NCI-H2171 treated with DMSO at 0.1 percent for 48 hours (cell line): Measurements from ENCODE around the gene MFF.

ENCODE experiments used
- DNase-seq: peaks from one replicate; lab custom pipeline; 2025; lab: John Stamatoyannopoulos, UW

MFF gene, protein sequence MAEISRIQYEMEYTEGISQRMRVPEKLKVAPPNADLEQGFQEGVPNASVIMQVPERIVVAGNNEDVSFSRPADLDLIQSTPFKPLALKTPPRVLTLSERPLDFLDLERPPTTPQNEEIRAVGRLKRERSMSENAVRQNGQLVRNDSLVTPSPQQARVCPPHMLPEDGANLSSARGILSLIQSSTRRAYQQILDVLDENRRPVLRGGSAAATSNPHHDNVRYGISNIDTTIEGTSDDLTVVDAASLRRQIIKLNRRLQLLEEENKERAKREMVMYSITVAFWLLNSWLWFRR

DNA sequence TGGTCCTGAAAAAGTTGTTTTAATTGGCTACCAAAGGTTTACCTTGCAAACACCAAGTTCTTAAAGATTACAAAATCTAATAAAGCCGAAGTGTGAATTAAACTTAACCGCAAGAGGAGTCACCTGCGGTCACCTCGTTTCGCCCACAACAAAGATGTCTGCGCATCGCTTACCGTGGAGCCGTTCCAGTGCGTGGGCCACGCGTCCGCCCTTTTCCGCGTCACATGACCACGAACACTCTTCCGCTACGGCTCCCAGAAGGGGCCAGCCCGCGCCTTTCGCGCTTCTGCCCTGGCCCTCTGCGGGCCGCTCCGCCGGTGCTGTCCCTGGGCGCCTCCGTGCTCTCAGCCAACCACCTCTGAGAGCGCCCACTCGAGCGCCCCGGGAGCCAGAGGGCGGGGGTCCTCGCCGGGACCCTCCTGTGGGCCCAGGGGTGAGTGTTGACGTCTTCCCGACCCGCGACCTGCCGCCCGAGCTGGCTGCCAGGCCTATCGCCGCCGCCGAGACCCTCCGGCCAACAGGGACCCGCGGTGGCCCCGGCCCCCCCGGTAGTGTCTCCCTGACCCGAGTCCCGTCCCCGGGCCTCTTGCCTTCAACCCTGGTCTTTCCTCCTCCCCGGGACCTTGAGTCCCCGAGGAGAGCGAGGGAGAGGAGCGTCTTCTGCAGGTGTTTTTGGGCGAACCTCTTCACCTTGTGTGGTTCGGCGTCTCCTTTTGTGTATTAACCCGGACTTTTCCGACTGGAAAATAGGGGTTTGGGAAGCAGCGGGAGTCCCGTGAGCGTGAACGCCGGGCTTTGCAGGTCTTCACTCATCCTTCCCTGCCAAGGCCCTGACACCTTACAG is at the start of gene MFF:
Gene MFF (plus strand): TSS at position 257 of the 844 bp plus-strand sequence. CDS start 5,415 bp downstream, outside the sequence.
- DNase-seq: peak; percentile 81

DNA sequence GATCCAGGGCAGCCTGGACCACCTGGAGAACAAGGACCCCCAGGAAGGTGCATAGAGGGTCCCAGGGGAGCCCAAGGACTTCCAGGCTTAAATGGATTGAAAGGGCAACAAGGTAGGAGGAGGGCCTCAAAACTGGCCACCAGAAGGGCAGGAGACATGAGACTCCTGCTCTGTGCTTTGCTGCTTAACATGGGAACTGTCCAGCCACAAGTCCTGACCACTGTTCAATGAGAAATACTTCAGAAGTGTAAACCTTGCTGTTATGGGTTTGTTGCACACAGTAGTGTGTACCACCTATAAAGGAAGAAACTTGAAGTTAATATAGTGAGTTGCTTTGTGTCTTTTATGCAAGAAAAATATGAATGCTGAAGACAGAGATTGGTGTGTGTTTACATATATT is 44.2 kb upstream of the MFF start:
- no peak for DNase-seq

DNA sequence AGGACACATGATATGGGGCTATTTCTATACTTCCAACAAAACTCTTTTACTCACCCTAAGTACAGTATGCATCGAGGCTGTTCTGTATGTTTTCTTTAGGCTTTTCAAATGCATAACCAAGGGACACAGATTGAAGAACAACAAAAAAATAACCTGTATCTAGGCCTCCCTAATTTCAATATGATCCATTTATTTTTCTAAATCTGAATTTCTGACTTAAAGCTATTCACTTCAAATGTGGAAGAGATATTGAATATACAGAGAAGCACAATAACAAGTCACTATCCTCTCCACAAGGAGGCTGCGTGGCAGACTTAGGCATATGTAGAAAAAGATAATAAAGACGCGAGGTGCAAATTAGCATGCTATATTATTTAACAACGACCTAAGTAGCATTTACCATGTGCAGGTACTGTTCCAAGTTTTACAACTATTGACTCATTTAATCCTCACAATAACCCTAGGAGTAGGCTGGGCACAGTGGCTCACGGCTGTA is 39.3 kb upstream of the MFF start:
- no peak for DNase-seq

DNA sequence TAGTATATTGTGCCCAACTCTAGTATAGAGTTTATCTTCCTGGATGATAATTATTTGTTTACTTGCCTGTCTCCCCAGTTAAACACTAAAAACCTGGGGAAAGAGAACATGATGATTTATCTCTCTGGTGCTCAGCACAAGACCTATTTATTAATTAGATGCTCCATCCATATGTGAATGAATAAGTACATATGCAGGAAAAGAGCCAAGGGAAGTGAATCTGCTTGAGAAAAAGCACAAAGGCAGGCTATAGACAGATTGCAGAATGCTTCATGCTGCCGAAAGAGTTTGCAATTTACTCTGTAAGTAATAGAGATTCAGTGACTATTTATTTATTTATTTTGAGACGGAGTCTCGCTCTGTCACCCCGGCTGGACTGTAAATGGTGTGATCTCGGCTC is 37.3 kb upstream of the MFF start:
- no peak for DNase-seq

DNA sequence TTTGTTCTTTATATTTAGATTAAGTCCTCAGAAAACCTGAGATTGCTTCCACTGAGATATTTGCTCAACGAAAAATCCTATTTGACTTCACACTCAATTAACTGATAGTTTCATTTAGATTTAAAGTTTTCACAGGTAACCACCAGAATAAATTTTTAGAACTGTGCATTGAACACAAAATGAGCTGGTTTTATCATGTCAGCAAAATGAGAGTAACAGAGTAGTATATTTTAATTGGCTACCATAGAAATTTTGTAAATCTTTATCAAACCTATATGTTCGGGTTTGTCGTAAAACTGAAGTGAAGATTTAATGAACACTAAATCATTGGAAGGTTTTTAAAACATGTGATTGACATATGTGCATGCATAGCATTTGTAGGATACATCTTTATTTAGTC is 32.7 kb upstream of the MFF start:
- DNase-seq: no peak

DNA sequence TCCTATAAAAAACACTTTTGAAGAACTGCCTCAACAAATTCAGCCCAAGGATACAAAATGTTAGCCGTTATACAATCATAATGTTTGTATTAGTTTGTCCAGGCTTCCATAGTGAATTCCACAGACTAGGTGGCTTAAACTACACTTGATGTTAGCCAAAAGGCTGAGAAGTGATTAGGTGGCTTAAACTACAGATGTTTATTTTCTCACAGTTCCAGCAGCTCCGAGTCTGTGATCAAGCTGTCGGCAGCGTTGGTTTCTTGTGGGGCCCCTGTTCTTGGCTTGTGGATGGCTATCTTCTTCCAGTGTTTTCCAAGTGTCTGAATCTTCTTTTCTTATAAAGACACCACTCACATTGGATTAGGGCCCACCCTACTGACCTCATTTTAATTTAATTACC is 31.5 kb upstream of the MFF start:
- DNase-seq: no peak

DNA sequence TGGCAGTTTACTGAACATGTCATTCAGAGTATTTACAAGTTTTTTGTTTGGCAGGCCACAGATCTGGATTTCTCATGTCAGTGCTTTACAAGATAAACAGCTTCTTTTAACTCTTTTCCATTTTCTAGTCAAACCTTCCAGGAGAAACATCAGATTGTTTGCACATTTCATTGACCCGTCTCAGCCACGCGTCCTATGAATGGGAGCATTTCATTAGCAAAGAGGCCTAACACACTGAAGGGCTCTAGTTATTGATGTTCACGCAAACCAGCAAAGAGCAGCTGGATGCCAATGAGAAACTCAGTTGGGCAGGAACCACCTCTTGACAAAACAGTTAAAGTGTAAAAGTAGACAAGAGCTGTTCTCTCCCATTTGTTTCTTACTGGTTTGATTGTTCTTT is 29.2 kb upstream of the MFF start:
- no peak for DNase-seq

DNA sequence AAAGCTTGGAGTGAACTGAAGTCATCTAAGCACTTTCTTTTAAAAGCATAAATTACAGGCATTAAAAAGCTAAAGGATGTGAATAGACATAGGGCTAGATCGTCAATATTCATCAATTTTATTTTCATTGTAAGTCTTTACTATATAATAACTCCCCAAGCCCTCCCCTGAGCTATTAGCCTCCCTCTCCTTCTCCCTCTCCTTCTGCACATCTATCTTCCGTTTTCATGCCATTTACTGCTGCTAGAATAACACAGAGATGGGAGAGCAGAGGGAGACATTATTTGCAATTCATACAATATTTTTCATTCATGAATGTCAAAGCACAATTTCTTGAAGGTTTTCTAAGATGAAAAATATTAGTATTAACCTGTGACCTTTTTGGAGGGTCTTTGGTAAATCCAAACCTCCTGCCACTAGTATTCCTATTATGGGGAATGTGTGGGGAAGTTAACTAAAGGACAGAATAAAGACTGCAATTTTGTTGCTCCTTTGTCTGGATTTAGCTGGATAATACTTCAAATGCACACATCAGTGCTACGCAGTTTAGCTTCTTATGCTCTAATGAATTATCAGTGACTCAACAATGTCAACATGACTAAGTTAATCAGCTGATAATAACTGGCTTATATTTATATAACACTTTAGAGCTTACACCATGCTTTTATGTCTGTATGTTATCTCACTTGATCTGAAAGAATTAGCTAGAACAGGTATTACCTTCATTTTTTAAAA is 28.2 kb upstream of the MFF start:
- no peak for DNase-seq

DNA sequence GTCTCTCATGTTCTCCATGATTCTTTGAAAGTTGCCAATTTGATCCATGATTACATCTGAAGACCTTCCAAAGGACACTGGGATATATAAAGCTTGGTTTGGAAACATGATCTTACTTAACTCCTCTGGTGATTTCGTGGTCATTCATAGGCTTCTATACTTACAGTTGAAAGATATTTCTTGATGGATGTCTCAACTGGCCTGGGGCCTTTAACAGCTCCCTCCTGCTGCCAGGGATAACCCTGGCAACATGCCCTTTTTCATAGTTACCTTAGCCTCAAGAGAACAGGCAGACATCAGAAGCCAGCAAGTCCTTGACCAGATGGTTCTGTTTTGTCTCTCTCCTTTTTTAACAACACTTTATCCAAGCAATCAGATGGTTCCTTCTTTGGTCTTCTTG is 23.5 kb upstream of the MFF start:
- DNase-seq: no peak

DNA sequence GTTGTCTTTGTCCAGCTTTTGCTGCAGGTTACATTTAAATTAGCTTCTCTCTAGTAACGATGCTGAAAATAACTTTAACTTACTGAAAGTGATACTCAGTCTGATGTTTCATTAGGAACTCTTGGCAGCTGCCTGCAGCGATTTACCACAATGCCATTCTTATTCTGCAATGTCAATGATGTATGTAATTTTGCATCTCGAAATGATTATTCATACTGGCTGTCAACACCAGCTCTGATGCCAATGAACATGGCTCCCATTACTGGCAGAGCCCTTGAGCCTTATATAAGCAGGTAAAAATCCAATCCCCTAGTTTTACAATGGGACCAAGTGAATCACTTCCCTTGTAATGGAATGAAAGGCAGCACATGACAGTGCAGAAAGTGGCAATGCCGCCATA is 16.3 kb upstream of the MFF start:
- no peak for DNase-seq

DNA sequence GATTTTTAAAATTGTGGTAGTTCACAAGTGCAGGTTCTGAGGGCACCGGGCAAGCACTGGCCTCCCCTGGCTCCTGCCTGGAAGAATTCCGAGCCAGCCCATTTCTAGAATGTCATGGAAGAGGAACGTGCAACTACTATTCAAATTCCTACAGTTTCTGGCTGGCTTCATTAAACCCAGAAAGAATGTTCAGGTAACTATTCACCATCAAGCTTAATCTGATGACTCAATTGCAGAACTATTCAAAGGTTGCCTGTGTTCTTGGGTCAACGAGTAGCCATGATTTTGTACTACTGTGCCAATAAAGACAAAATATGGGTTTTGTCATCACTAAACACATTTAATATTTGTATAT is 14.3 kb upstream of the MFF start:
- no peak for DNase-seq

DNA sequence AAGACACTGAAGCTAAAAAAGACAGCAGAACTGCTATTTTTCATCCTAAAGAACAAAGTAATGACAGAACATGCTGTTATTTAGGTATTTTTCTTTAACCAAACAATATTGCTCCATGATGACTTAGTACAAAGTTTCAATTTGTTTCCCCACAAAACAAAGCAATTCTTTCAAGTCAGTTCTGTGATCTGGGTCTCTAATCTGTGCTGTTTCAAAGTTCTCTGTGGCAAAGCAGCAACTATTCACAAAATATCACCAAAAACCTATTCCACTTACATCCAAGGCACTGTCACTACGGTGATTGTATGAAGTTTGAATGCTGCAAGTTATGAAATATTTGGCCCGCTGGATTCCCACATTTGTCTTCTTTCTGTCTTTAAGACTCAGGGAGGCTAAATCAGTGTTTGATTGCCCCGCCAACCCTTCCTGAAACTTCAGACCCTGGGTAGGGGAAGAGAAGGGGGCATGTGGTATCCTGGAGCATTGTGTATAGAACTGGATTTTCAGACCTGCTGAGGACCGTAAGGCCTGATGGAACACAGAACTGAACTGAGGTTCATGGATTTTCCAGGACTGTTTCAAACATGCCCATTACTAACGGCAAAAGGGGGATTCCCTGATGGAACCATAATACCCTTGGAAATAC is 13.1 kb upstream of the MFF start:
- no peak for DNase-seq

DNA sequence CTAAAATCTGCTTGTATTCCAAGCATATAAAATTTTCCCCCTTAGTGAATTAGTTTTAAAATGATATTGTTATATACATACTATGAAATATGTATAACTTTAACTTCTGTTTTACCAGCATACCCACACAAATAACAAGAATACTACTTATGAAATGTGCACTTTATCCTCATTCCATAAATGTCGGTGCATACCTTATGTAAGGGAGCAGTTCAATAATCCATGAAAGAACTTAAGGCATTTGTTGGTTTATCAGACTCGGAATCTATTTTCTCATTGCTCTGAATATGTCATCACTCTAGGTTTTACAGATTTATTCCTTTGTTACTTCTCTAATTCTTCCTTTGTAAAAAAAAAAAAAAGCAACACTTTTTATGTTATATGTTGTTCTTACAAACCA is 12.5 kb upstream of the MFF start:
- DNase-seq: no peak

DNA sequence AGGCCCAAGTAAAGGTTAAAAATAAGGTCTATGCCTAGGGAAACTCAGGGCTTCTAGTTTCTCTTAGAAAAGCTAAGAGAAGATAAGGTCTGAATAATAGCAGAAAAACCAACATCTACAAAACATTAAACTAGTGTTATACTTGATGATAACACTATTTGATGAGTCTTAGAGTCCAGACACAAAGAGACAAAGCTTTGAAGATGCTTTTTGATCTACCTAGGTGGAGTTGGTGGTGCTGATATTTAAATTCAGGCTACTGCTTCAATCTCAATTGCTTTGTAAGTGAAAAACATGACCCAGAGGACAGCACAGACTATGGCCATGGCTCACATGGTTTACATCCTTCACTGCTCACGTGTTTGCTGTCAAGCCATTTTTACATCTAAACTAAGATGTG is 11.7 kb upstream of the MFF start:
- no peak for DNase-seq

DNA sequence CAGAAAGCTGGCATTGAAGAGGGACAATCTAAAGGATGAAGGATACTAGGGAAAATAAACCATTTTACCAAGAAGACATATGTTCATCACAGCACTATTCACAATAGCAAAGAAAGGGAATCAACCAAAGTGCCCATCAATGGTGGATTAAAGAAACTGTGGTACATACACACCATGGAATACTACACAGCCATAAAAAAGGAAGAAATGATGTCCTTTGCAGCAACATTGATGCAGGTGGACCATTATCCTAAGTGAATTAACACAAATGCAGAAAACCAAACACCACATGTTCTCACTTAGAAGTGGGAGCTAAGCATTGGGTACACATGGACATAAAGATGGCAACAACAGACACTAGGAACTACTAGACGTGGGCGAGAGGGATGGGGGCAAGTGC is 7.2 kb upstream of the MFF start:
- no peak for DNase-seq

DNA sequence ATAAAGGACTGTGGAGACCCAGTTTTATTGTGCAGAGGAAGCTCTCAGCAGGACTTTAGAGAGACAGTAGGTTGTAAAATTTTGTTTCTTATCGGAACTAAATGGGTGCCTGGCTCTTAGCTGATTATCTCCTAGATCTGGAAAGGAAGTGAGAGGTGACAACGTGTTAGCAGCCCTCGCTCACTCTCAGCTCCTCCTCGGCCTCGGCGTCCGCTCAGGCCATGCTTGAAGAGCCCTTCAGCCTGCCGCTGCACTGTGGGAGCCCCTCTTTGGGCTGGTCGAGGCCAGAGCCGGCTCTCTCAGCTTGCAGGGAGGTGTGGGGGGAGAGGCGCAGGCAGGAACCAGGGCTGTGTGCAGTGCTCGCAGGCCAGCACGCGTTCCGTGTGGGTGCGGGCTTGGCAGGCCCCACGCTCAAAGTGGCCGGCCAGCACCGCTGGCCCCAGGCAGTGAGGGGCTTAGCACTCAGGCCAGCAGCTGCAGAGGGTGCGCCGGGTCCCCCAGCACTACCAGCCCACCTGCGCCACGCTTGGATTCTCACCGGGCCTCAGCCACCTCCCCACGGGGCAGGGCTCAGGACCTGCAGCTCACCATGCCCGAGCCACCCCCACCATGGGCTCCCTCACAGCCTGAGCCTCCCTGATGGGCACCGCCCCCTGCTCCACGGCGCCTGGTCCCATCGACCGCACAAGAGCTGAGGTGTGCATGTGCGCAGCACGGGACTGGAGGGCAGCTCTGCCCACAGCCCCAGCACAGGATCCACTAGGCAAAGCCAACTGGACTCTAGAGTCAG is 4.6 kb upstream of the MFF start:
- DNase-seq: no peak

DNA sequence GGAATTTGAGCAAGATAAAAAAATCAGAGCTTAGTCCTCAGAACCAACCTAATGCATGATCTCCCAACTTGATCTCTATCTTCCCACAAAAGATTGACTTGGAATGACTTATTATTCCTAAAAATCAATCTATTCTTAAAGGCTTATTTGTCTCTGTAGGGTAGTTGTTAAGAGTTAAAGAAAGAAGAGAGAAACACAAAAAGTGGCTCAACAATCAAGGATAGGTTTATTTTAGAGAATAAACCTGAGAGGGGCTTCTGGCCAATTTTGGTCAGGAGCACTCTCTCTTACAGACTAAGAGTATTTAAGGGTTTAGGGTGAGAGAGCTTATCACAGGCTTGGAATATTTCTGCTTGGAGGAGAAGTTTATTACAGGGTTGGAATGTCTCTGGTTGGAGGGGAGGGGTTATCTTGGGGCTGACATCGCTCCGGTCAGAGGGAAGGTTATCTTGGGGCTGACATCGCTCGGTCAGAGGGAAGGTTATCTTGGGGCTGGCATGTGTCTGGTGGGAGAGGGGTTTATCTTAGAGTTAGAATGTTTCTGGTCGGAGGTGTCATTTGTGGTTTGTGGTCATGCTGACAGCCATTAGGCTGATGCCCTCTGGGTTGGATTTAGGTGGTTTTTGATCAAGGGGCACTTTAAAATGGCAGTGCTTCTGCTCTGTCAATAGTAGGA is 2.4 kb upstream of the MFF start:
- DNase-seq: no peak

DNA sequence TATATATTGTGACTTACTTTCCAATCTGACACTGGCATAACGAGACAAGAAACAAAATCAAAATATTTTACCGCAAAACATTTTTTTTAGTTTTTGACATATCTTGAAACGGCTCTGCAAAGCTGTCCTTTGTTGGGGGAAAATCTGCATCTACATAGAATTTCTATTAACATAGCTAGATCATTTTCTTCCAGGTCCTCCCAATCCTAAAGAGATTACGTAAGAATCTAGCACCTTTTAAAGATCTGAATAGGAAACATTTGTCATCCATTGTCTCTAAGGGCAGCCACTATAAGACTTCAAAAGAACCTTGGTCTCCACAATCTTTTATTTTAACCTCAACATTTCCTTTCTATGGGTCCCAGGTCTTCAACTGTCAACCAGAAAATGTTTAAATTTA is 1.2 kb upstream of the MFF start:
- no peak for DNase-seq

DNA sequence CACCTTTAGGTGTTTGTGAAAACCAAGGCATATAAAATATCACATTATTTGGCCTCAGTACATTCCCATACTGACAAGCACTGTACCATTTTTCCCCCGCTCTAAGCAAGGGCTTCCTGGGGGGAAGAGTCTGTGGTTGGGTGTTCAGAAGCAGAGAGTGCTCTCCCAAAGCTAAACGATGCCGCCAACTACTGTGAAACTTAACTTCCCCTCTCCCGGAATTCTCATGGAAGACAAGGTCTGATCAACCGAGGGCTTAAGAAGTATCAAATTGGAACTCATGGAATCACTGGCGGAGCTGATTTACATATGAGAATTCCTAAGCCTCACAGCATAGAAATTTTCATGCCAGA is 433 bp upstream of the MFF start:
- DNase-seq: peak; percentile 51

DNA sequence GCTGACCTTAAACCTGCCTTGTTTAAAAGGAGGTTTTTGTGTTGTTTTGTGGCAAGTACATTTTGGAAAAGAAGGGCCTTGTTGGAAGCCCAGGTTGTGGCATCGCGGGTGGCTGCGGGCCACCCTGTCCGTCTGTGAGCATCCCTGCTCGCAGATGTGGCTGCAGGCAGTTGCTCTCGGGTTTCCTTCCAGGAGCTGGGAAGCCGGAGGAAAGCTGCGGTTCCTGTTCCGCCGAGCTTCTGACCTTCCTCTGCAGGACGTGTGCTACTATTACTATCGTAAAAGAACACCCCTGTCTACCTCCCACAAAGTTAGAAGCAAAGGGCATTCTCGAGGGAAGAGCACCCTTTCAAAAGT is 766 bp downstream of the MFF start:
- DNase-seq: peak; percentile 16

DNA sequence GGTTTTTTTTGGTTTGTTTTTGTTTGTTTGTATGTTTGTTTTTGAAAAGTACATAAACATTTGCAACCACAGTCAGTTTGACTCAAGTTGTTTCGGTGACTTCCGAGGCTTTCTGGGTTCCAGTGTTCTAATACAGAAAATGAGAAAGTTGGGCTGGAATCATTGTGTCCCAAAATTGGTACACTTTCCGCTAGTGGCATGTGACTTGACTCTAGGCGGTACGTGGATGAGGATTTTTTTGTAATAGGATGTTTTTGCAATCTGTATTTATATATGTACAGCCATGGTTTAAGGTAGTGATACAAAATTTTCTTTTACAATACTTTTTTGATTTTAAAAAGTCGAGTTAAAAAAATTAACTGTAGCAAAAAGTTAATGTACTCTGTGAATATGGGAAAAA is 1.7 kb downstream of the MFF start:
- DNase-seq: no peak
